HepG2 (cell line): ENCODE data around the gene TCF25. TPM values are rescaled to one million over a fixed set of nuclear protein-coding genes. Genes with fewer than 3 reads are reported as not detected.

Source experiments
- CAMTA2 ChIP-seq: sonication (generic); formaldehyde crosslinking; IDR thresholded peaks from 2 replicates; pipeline ENCODE4 v1.4.0; 2020; ENCODE audit warnings: mild to moderate bottlenecking, missing genetic modification reagents, borderline replicate concordance
- CHCHD3 ChIP-seq: sonication (generic); formaldehyde crosslinking; IDR thresholded peaks from 2 replicates; pipeline ENCODE4 v1.8.0; 2022; ENCODE audit warnings: mild to moderate bottlenecking, missing genetic modification reagents, moderate library complexity
- CREM ChIP-seq, 2 experiments: sonication (generic) in 1 of 2; formaldehyde crosslinking in 1 of 2; IDR thresholded peaks; 2 replicates each; pipeline versions ENCODE4 v1.4.0 to v1.6.1; 2016 to 2020; ENCODE audit warnings: antibody characterized with exemption in 1 of 2, mild to moderate bottlenecking in 1 of 2, missing genetic modification reagents in 1 of 2
- DNMT3B ChIP-seq: conservative IDR thresholded peaks from 2 replicates; pipeline ENCODE4 v1.6.1; 2016; ENCODE audit warnings: missing biosample characterization, control low read depth
- HNRNPK ChIP-seq: fragments of 200-400 bp; formaldehyde crosslinking; IDR thresholded peaks from 2 replicates; pipeline ENCODE4 v1.6.1; 2018; ENCODE audit warnings: low read length, low read depth, moderate library complexity, mild to moderate bottlenecking; ENCODE audit not compliant: poor library complexity, severe bottlenecking
- KLF6 ChIP-seq: IDR thresholded peaks from 2 replicates; pipeline ENCODE4 v1.8.0; 2016; ENCODE audit warnings: missing biosample characterization, missing genetic modification reagents
- NR3C1 ChIP-seq: sonication (generic); formaldehyde crosslinking; IDR thresholded peaks from 2 replicates; pipeline ENCODE4 v1.4.0; 2020; ENCODE audit warnings: missing genetic modification reagents
- POLR2AphosphoS2 ChIP-seq: IDR thresholded peaks from 2 replicates; pipeline ENCODE4 v1.6.1; 2011; ENCODE audit warnings: low read depth, low read length, improper control_type of control experiment
- RBM39 ChIP-seq: fragments of 200-400 bp; formaldehyde crosslinking; IDR thresholded peaks from one replicate; pipeline ENCODE4 v1.6.1; 2018; ENCODE audit warnings: antibody characterized with exemption, mild to moderate bottlenecking, low read depth, low read length; ENCODE audit not compliant: poor library complexity, severe bottlenecking
- RFXANK ChIP-seq: IDR thresholded peaks from 2 replicates; pipeline ENCODE4 v1.6.1; 2016
- SCMH1 ChIP-seq: sonication (generic); formaldehyde crosslinking; IDR thresholded peaks from 2 replicates; pipeline ENCODE4 v1.9.0; 2021; ENCODE audit warnings: missing genetic modification reagents, mild to moderate bottlenecking, borderline replicate concordance
- SMAD3 ChIP-seq: sonication (generic); formaldehyde crosslinking; IDR thresholded peaks from 2 replicates; pipeline ENCODE4 v1.4.0; 2020; ENCODE audit warnings: missing genetic modification reagents
- ZBTB7A ChIP-seq: sonication (generic); formaldehyde crosslinking; IDR thresholded peaks from 2 replicates; pipeline ENCODE4 v1.8.0; 2022; ENCODE audit warnings: mild to moderate bottlenecking, missing genetic modification reagents
- ZNF207 ChIP-seq: fragments of 450-650 bp; IDR thresholded peaks from 2 replicates; pipeline ENCODE4 v1.6.1; 2016; ENCODE audit warnings: antibody characterized with exemption, borderline replicate concordance
- ZNF234 ChIP-seq: sonication (generic); formaldehyde crosslinking; conservative IDR thresholded peaks from 2 replicates; pipeline ENCODE4 v1.5.1; 2020; ENCODE audit warnings: mild to moderate bottlenecking, missing genetic modification reagents
- ZNF7 ChIP-seq: IDR thresholded peaks from 2 replicates; pipeline ENCODE4 v1.6.1; 2016; ENCODE audit warnings: missing biosample characterization, missing genetic modification reagents
- ZSCAN30 ChIP-seq: sonication (generic); formaldehyde crosslinking; IDR thresholded peaks from 2 replicates; pipeline ENCODE4 v1.5.0; 2020; ENCODE audit warnings: mild to moderate bottlenecking, missing genetic modification reagents
- polyA plus RNA-seq, 8 experiments: library from polyadenylated mRNA; depleted of rRNA in 3 of 8; stranded (reverse) in 7 of 8; unstranded in 1 of 8; fragments of >200 nt; fragmentation: Illumina TruSeq in 4 of 8; extraction: Trizol in 4 of 8; gene quantifications; 2 replicates each; pipeline versions ENCODE4 v1.2.1 to v1.2.3, GENCODE V29; 2011 to 2016; ENCODE audit warnings: low read depth in 4 of 8, missing spikeins in 1 of 8, mixed read lengths in 1 of 8; ENCODE audit not compliant: insufficient read depth in 1 of 8
- total RNA-seq, 5 experiments: library from RNA; depleted of rRNA; stranded (reverse); fragments of >200 nt; fragmentation: Illumina TruSeq; extraction: Trizol; gene quantifications; 2 replicates each; pipeline ENCODE4 v1.2.3, GENCODE V29; 2016; ENCODE audit warnings: low read depth in 1 of 5
- TF ChIP-seq, protein P1 (sequence below): IDR thresholded peaks from 2 replicates; pipeline ENCODE4 v1.6.1; 2012; ENCODE audit warnings: low read length, improper control_type of control experiment
- TF ChIP-seq, protein P2 (sequence below): sonication (generic); formaldehyde crosslinking; IDR thresholded peaks from 2 replicates; pipeline ENCODE4 v1.4.0; 2020; ENCODE audit warnings: missing genetic modification reagents
- TF ChIP-seq, protein P3 (sequence below): IDR thresholded peaks from 2 replicates; pipeline ENCODE4 v1.6.1; 2016; ENCODE audit warnings: control low read depth
- TF ChIP-seq, protein P4 (sequence below): sonication (generic); formaldehyde crosslinking; IDR thresholded peaks from 2 replicates; pipeline ENCODE4 v1.5.0; 2020; ENCODE audit warnings: mild to moderate bottlenecking, missing genetic modification reagents

Gene TCF25
- total and polyA plus RNA-seq, 2 of the 13 experiments (the other 11 are each of a cell fraction or from before 2014, with no cell fraction given): 138 to 206 TPM

DNA sequence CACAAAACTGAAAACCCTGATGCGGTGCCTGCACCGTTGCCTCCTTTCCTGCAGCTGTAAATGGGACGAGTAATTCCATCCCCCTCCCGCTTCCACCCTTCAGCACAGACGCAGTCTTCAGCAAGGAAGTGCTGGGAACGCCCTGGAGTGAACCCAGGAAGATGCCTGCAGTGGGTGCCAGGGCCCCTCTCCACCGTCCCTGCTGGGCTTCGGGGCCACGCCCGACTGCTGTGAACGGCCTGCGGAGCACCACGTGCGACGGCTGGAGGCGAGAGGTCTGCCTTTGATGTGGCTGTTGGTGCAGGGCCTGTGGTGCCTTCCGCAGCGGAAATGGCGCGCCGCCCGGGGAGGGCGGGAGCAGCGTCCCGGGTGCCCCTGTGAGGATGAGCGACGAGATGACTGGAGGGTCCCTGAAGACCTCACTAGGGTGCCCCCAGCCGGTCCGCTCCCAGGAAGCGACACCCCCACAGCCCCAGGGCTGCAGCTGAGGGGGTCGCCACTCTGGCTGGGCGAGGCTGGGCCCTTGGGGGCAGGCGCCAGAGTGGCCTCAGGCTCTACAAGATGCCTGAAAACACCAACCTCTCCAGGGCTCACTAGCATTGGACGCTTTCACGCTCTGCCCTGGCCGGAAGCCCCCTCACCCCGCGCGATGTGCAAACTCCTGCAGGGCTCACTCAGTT is 44.5 kb downstream of the TCF25 start (continued):
- TF ChIP-seq, protein P1, sequence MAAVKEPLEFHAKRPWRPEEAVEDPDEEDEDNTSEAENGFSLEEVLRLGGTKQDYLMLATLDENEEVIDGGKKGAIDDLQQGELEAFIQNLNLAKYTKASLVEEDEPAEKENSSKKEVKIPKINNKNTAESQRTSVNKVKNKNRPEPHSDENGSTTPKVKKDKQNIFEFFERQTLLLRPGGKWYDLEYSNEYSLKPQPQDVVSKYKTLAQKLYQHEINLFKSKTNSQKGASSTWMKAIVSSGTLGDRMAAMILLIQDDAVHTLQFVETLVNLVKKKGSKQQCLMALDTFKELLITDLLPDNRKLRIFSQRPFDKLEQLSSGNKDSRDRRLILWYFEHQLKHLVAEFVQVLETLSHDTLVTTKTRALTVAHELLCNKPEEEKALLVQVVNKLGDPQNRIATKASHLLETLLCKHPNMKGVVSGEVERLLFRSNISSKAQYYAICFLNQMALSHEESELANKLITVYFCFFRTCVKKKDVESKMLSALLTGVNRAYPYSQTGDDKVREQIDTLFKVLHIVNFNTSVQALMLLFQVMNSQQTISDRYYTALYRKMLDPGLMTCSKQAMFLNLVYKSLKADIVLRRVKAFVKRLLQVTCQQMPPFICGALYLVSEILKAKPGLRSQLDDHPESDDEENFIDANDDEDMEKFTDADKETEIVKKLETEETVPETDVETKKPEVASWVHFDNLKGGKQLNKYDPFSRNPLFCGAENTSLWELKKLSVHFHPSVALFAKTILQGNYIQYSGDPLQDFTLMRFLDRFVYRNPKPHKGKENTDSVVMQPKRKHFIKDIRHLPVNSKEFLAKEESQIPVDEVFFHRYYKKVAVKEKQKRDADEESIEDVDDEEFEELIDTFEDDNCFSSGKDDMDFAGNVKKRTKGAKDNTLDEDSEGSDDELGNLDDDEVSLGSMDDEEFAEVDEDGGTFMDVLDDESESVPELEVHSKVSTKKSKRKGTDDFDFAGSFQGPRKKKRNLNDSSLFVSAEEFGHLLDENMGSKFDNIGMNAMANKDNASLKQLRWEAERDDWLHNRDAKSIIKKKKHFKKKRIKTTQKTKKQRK: no peak
- TF ChIP-seq CAMTA2 (CRISPR knock-in tag) (no peak; the same call in 1 of the 2 replicates), KLF6 (CRISPR knock-in tag) (peak; percentile 99), ZNF207 (no peak), RBM39 (peak; percentile 89), DNMT3B (CRISPR knock-in tag) (peak; percentile 98), HNRNPK (peak; percentile 68), ZNF7 (CRISPR knock-in tag) (peak; percentile 50; the same call in 1 of the 2 replicates), ZNF234 (CRISPR knock-in tag) (peak; percentile 89), SCMH1 (no peak), NR3C1 (no peak), RFXANK (0 out of 2 replicates have a peak, but pooled peaks have one; percentile 48), CREM (IDR thresholded peaks at IDR 0.05) (0 out of 2 replicates have a peak, but pooled peaks have one; percentile 31), CREM (CRISPR knock-in tag; IDR thresholded peaks at IDR 0.05) (0 out of 2 replicates have a peak, but pooled peaks have one; percentile 56), CHCHD3 (CRISPR knock-in tag) (peak; percentile 95), POLR2AphosphoS2 (no peak), SMAD3 (CRISPR knock-in tag) (peak; percentile 95), ZSCAN30 (no peak), ZBTB7A (CRISPR knock-in tag) (peak; percentile 93)
- TF ChIP-seq, protein P2, sequence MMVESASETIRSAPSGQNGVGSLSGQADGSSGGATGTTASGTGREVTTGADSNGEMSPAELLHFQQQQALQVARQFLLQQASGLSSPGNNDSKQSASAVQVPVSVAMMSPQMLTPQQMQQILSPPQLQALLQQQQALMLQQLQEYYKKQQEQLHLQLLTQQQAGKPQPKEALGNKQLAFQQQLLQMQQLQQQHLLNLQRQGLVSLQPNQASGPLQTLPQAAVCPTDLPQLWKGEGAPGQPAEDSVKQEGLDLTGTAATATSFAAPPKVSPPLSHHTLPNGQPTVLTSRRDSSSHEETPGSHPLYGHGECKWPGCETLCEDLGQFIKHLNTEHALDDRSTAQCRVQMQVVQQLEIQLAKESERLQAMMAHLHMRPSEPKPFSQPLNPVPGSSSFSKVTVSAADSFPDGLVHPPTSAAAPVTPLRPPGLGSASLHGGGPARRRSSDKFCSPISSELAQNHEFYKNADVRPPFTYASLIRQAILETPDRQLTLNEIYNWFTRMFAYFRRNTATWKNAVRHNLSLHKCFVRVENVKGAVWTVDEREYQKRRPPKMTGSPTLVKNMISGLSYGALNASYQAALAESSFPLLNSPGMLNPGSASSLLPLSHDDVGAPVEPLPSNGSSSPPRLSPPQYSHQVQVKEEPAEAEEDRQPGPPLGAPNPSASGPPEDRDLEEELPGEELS: peak; percentile 96
- TF ChIP-seq, protein P3, sequence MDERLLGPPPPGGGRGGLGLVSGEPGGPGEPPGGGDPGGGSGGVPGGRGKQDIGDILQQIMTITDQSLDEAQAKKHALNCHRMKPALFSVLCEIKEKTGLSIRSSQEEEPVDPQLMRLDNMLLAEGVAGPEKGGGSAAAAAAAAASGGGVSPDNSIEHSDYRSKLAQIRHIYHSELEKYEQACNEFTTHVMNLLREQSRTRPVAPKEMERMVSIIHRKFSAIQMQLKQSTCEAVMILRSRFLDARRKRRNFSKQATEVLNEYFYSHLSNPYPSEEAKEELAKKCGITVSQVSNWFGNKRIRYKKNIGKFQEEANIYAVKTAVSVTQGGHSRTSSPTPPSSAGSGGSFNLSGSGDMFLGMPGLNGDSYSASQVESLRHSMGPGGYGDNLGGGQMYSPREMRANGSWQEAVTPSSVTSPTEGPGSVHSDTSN (CRISPR knock-in tag): no peak
- TF ChIP-seq, protein P4, sequence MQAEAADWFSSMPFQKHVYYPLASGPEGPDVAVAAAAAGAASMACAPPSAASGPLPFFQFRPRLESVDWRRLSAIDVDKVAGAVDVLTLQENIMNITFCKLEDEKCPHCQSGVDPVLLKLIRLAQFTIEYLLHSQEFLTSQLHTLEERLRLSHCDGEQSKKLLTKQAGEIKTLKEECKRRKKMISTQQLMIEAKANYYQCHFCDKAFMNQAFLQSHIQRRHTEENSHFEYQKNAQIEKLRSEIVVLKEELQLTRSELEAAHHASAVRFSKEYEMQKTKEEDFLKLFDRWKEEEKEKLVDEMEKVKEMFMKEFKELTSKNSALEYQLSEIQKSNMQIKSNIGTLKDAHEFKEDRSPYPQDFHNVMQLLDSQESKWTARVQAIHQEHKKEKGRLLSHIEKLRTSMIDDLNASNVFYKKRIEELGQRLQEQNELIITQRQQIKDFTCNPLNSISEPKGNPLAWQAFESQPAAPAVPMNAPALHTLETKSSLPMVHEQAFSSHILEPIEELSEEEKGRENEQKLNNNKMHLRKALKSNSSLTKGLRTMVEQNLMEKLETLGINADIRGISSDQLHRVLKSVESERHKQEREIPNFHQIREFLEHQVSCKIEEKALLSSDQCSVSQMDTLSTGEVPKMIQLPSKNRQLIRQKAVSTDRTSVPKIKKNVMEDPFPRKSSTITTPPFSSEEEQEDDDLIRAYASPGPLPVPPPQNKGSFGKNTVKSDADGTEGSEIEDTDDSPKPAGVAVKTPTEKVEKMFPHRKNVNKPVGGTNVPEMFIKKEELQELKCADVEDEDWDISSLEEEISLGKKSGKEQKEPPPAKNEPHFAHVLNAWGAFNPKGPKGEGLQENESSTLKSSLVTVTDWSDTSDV (CRISPR knock-in tag): peak; percentile 96
